Neural progenitor cell (in vitro differentiated cells): ENCODE results near the gene C5AR1. TPM values are rescaled to one million over a fixed set of nuclear protein-coding genes. Genes with fewer than 3 reads are reported as not detected.
"Not testable (repeated sequence)": the region's sequence is repeated elsewhere in the genome, so short reads cannot be mapped to it uniquely, and the experiment has no call there.

ENCODE experiments used
- DNase-seq: peaks from one replicate; pipeline ENCODE4 v3.0.0-alpha.2; 2016; ENCODE audit warnings: low spot score
- H2AFZ ChIP-seq: fragments of 200-600 bp; sonication (generic); replicated peaks from 2 replicates; pipeline ENCODE4 v1.6.1; 2016; ENCODE audit warnings: antibody characterized with exemption
- H3F3A ChIP-seq: fragments of 200-600 bp; sonication (generic); 2 replicates; pipeline ENCODE4 v1.6.1; 2016; ENCODE audit warnings: antibody characterized with exemption, low read depth
- H3K27ac ChIP-seq: fragments of 200-600 bp; sonication (generic); 2 replicates; pipeline ENCODE4 v1.5.1; 2016; ENCODE audit warnings: mild to moderate bottlenecking
- H3K27me3 ChIP-seq: fragments of 200-600 bp; sonication (generic); 2 replicates; pipeline ENCODE4 v1.6.1; 2016; ENCODE audit warnings: mild to moderate bottlenecking, moderate library complexity
- H3K36me3 ChIP-seq: fragments of 200-600 bp; sonication (generic); 2 replicates; pipeline ENCODE4 v1.5.1; 2016
- H3K4me1 ChIP-seq: fragments of 200-600 bp; sonication (generic); 2 replicates; pipeline ENCODE4 v1.6.1; 2016; ENCODE audit warnings: mixed run types
- H3K4me2 ChIP-seq: fragments of 200-600 bp; sonication (generic); 2 replicates; pipeline ENCODE4 v1.6.1; 2016
- H3K4me3 ChIP-seq: fragments of 200-600 bp; sonication (generic); 2 replicates; pipeline ENCODE4 v1.5.1; 2016
- H3K79me2 ChIP-seq: fragments of 200-600 bp; sonication (generic); 2 replicates; pipeline ENCODE4 v1.6.1; 2016; ENCODE audit warnings: low read depth
- H3K9ac ChIP-seq: fragments of 200-600 bp; sonication (generic); 2 replicates; pipeline ENCODE4 v1.6.1; 2016
- H3K9me3 ChIP-seq: fragments of 200-600 bp; sonication (generic); 2 replicates; pipeline ENCODE4 v1.5.1; 2016; ENCODE audit warnings: low read depth
- H4K20me1 ChIP-seq: fragments of 200-600 bp; sonication (generic); 2 replicates; pipeline ENCODE4 v1.6.1; 2016; ENCODE audit warnings: low read depth
- H3K27ac Mint-ChIP-seq: 3 replicates; pipeline ENCODE4 v1.8.0; 2021; ENCODE audit warnings: mixed read lengths
- H3K27me3 Mint-ChIP-seq: 2 replicates; pipeline ENCODE4 v1.8.0; 2022; ENCODE audit warnings: low read depth, mild to moderate bottlenecking, inconsistent platforms, moderate library complexity, mixed read lengths; ENCODE audit not compliant: insufficient read depth
- H3K36me3 Mint-ChIP-seq: 3 replicates; pipeline ENCODE4 v1.8.0; 2021; ENCODE audit warnings: mixed read lengths
- H3K4me1 Mint-ChIP-seq: 3 replicates; pipeline ENCODE4 v1.8.0; 2021; ENCODE audit warnings: mixed read lengths
- H3K4me3 Mint-ChIP-seq: 3 replicates; pipeline ENCODE4 v1.8.0; 2021; ENCODE audit warnings: mild to moderate bottlenecking, moderate library complexity, mixed read lengths
- H3K9me3 Mint-ChIP-seq: 3 replicates; pipeline ENCODE4 v1.8.0; 2020; ENCODE audit warnings: mixed read lengths
- CTCF ChIP-seq: fragments of 200-600 bp; sonication (generic); IDR thresholded peaks from 2 replicates; pipeline ENCODE4 v1.5.1; 2017; ENCODE audit warnings: antibody characterized with exemption, mild to moderate bottlenecking
- EZH2 ChIP-seq: fragments of 200-600 bp; sonication (generic); IDR thresholded peaks from 2 replicates; pipeline ENCODE4 v1.6.1; 2017; ENCODE audit warnings: antibody characterized with exemption, mild to moderate bottlenecking, moderate library complexity
- EZH2phosphoT487 ChIP-seq: fragments of 200-600 bp; sonication (generic); IDR thresholded peaks from 2 replicates; pipeline ENCODE4 v1.6.1; 2017; ENCODE audit warnings: antibody characterized with exemption
- total RNA-seq: library from RNA; depleted of rRNA; stranded (reverse); fragments of >200 nt; gene quantifications from 2 replicates; pipeline ENCODE4 v1.2.3, GENCODE V29; 2015; ENCODE audit warnings: low replicate concordance

Gene C5AR1
- total RNA-seq, 1 donor from 2014 or later, result 0.06 TPM

- no peak overlapping the region for H3K27ac ChIP-seq
- no peaks in the 10 kb centered on the region for H4K20me1 ChIP-seq
- H3K4me2 ChIP-seq, result no peak overlapping the region
- H3K9ac ChIP-seq, result no peak overlapping the region
- Mint-ChIP-seq H3K36me3 (no peaks in the 10 kb centered on the region), H3K27ac (no peak overlapping the region), H3K9me3 (peaks cover 2% of the 10 kb centered on the region), H3K4me3 (no peak overlapping the region), H3K4me1 (no peaks in the 10 kb centered on the region), H3K27me3 (peaks cover 5% of the 10 kb centered on the region)
- H3K79me2 ChIP-seq, result no peaks in the 10 kb centered on the region
- peaks cover 3% of the 10 kb centered on the region for H3K27me3 ChIP-seq
- no peaks in the 10 kb centered on the region for H3K36me3 ChIP-seq
- H2AFZ ChIP-seq, result no peak overlapping the region
- peaks cover 5% of the 10 kb centered on the region for H3F3A ChIP-seq
- no peaks in the 10 kb centered on the region for H3K4me1 ChIP-seq
- H3K9me3 ChIP-seq, result no peaks in the 10 kb centered on the region
- DNase-seq, result no peak
- H3K4me3 ChIP-seq, result no peak overlapping the region
- TF ChIP-seq EZH2phosphoT487, result no peak
- TF ChIP-seq CTCF, result no peak
- TF ChIP-seq EZH2, result no peak
Observed at GRCh38 chr19:47343194-47343802, 33.6 kb downstream of the C5AR1 start.

DNA sequence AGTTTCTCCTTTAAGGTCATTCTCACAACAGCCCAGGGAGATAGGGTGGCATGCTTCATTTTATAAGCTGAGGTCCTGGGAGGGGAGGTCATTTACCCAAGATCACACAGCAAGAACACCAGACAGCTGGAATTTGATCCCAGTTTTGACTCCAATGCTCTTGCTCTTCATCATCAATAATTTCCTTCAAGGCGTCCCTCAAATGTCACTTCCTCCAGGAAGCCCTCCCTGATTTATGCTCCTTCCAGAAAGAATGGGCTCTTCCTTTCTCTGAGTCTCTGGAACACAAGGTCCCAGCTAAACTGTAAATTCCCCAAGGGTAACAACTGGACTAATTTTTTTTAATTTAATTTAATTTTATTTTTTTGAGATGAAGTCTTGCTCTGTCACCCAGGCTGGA, 34.8 kb downstream of the C5AR1 start:
- H3K4me1 Mint-ChIP-seq, result peaks cover 8% of the 10 kb centered on the region
- H3K4me2 ChIP-seq, result no peak overlapping the region
- peaks cover 9% of the 10 kb centered on the region for H3K27me3 Mint-ChIP-seq
- DNase-seq, result no peak
- no peaks in the 10 kb centered on the region for H4K20me1 ChIP-seq
- peaks cover 2% of the 10 kb centered on the region for H3K9me3 Mint-ChIP-seq
- H3K4me3 ChIP-seq, result no peak overlapping the region
- TF ChIP-seq EZH2, result no peak
- TF ChIP-seq CTCF, result no peak
- no peak for TF ChIP-seq EZH2phosphoT487
- no peak overlapping the region for H3K27ac Mint-ChIP-seq
- H3K9ac ChIP-seq, result no peak overlapping the region
- H3K79me2 ChIP-seq, result peaks cover 2% of the 10 kb centered on the region
- no peaks in the 10 kb centered on the region for H3K36me3 ChIP-seq
- no peak overlapping the region for H3K4me3 Mint-ChIP-seq
- no peak overlapping the region for H2AFZ ChIP-seq
- H3K36me3 Mint-ChIP-seq, result no peaks in the 10 kb centered on the region
- peaks cover 7% of the 10 kb centered on the region for H3K27me3 ChIP-seq
- peaks cover 9% of the 10 kb centered on the region for H3F3A ChIP-seq
- no peak overlapping the region for H3K27ac ChIP-seq
- H3K9me3 ChIP-seq, result no peaks in the 10 kb centered on the region
- H3K4me1 ChIP-seq, result no peaks in the 10 kb centered on the region

- H3K27ac Mint-ChIP-seq, H3K9me3 Mint-ChIP-seq, DNase-seq, H2AFZ ChIP-seq, H3K9ac ChIP-seq, H3F3A ChIP-seq, H3K4me3 ChIP-seq, H3K27me3 ChIP-seq, H3K27me3 Mint-ChIP-seq, H4K20me1 ChIP-seq, H3K27ac ChIP-seq, H3K36me3 ChIP-seq, H3K4me3 Mint-ChIP-seq, H3K36me3 Mint-ChIP-seq, H3K4me2 ChIP-seq, H3K9me3 ChIP-seq: not testable (repeated sequence)
- H3K79me2 ChIP-seq, result peaks cover 18% of the 10 kb centered on the region
- H3K4me1 ChIP-seq, result peaks cover 11% of the 10 kb centered on the region
- peaks cover 20% of the 10 kb centered on the region for H3K4me1 Mint-ChIP-seq
Observed at GRCh38 chr19:47346024-47346423, 36.4 kb downstream of the C5AR1 start.
